OCI-LY7 (cell line): Measurements from ENCODE around the gene MARCHF9. TPM values are rescaled to one million over a fixed set of nuclear protein-coding genes. Genes with fewer than 3 reads are reported as not detected.

ENCODE experiments used
- BruUV-seq: library from RNA; stranded (reverse); fragments of 400-500 nt; replicated peaks from 2 replicates; lab custom pipeline; 2021; lab: Mats Ljungman, UMichigan
- CTCF ChIA-PET: fragments of 300-600 bp; sonication (Branson Sonifier 250); formaldehyde crosslinking; loops from one replicate; lab custom pipeline; 2022; ENCODE audit warnings: antibody characterized with exemption; ENCODE audit not compliant: unreplicated experiment; lab: Charles Lee
- POLR2A ChIA-PET: fragments of 300-600 bp; sonication (Branson Sonifier 250); formaldehyde crosslinking; loops from one replicate; lab custom pipeline; 2022; ENCODE audit warnings: antibody characterized with exemption; lab: Charles Lee
- DNase-seq: peaks from one replicate; pipeline ENCODE4 v3.0.0-alpha.2; 2015; ENCODE audit warnings: low spot score
- H2AFZ ChIP-seq: fragments of 200-600 bp; sonication (generic), shearing (Covaris generic); 2 replicates; pipeline ENCODE4 v1.6.1; 2014; ENCODE audit warnings: mild to moderate bottlenecking, antibody characterized with exemption, low read length, moderate library complexity
- H3K27ac ChIP-seq: fragments of 200-600 bp; sonication (generic); 2 replicates; pipeline ENCODE4 v1.5.1; 2014; ENCODE audit warnings: mixed run types, low read depth, mild to moderate bottlenecking, moderate library complexity, low read length, inconsistent platforms; ENCODE audit not compliant: poor library complexity, severe bottlenecking
- H3K36me3 ChIP-seq: fragments of 200-600 bp; sonication (generic); 2 replicates; pipeline ENCODE4 v1.6.1; 2014; ENCODE audit warnings: mild to moderate bottlenecking, antibody characterized with exemption, low read length, moderate library complexity, mixed read lengths; ENCODE audit not compliant: insufficient read depth
- H3K4me1 ChIP-seq: fragments of 200-600 bp; sonication (generic); 2 replicates; pipeline ENCODE4 v1.5.1; 2014; ENCODE audit warnings: mild to moderate bottlenecking, low read length; ENCODE audit not compliant: insufficient read depth, poor library complexity, severe bottlenecking
- H3K4me2 ChIP-seq: fragments of 200-600 bp; sonication (generic); 2 replicates; pipeline ENCODE4 v1.6.1; 2014; ENCODE audit warnings: mild to moderate bottlenecking, low read length
- H3K4me3 ChIP-seq: fragments of 200-600 bp; sonication (generic); 2 replicates; pipeline ENCODE4 v1.5.1; 2014; ENCODE audit warnings: mild to moderate bottlenecking, low read depth, low read length; ENCODE audit not compliant: poor library complexity, severe bottlenecking
- H3K79me2 ChIP-seq: fragments of 200-600 bp; sonication (generic); 2 replicates; pipeline ENCODE4 v1.6.1; 2016; ENCODE audit warnings: low read depth, mild to moderate bottlenecking, low read length, moderate library complexity, mixed read lengths; ENCODE audit not compliant: insufficient read depth
- H3K9me2 ChIP-seq: fragments of 200-600 bp; sonication (generic); 2 replicates; pipeline ENCODE4 v1.6.1; 2016; ENCODE audit warnings: mild to moderate bottlenecking, low read length, mixed read lengths; ENCODE audit not compliant: insufficient read depth
- H3K9me3 ChIP-seq: fragments of 200-600 bp; sonication (generic); 2 replicates; pipeline ENCODE4 v1.6.1; 2014; ENCODE audit warnings: mild to moderate bottlenecking, mixed run types, low read length, mixed read lengths
- H4K20me1 ChIP-seq: fragments of 200-600 bp; sonication (generic); 2 replicates; pipeline ENCODE4 v1.6.1; 2014; ENCODE audit warnings: mild to moderate bottlenecking, antibody characterized with exemption, low read length, moderate library complexity, mixed read lengths; ENCODE audit not compliant: insufficient read depth
- CTCF ChIP-seq: fragments of 200-600 bp; sonication (generic); conservative IDR thresholded peaks from 2 replicates; pipeline ENCODE4 v1.5.1; 2014; ENCODE audit warnings: mild to moderate bottlenecking, antibody characterized with exemption, low read length, moderate library complexity, mixed read lengths
- EZH2phosphoT487 ChIP-seq: fragments of 200-600 bp; sonication (generic); IDR thresholded peaks from 2 replicates; pipeline ENCODE4 v1.6.1; 2018; ENCODE audit warnings: low read depth, borderline replicate concordance, mild to moderate bottlenecking, mixed run types, antibody characterized with exemption, low read length, moderate library complexity, mixed read lengths
- intact Hi-C: fragments of 100-400 bp; cut with micrococcal nuclease; formaldehyde crosslinking; loops from one replicate; pipeline ENCODE4 v1.10.0; 2022; ENCODE audit not compliant: unreplicated experiment
- total RNA-seq, 2 experiments: library from RNA; depleted of rRNA in 1 of 2; stranded (reverse); fragments of >200 nt in 1 of 2; shearing (Covaris generic) in 1 of 2; gene quantifications; 2 replicates each; pipeline ENCODE4 v1.2.3, GENCODE V29; 2014 to 2022

MARCHF9 gene
- total RNA-seq, 2 experiments from 2014 or later: 29.3 to 46.2 TPM

GRCh38 chr12:57755194-57755453 lies 221 bp downstream of the MARCHF9 start:
- TF ChIP-seq EZH2phosphoT487 (no peak), CTCF (no peak)
- CTCF ChIA-PET: no interaction called here
- BruUV-seq: no TSS peak
- peaks cover 43% of the 10 kb centered on the region for H3K36me3 ChIP-seq
- peaks cover 6% of the 10 kb centered on the region; the same call in 1 of the 2 replicates for H4K20me1 ChIP-seq
- POLR2A ChIA-PET: no interaction called here
- H3K4me1 ChIP-seq: peaks cover 43% of the 10 kb centered on the region
- no peak for DNase-seq
- no peaks in the 10 kb centered on the region for H3K9me3 ChIP-seq
- H3K9me2 ChIP-seq: no peaks in the 10 kb centered on the region
- H2AFZ ChIP-seq: no peak overlapping the region
- peak overlapping the region; percentile 75 for H3K27ac ChIP-seq
- H3K79me2 ChIP-seq: peaks cover 22% of the 10 kb centered on the region
- H3K4me3 ChIP-seq: peak overlapping the region; percentile 87
- intact Hi-C loops: no loop called here
- H3K4me2 ChIP-seq: peak overlapping the region; percentile 84; the same call in 1 of the 2 replicates

GRCh38 chr12:57755454-57756372 lies 810 bp downstream of the MARCHF9 start:
- CTCF ChIA-PET: interaction anchor here (1.0 to 1.4 kb wide), 2 partner anchors 10 to 24 kb away, joined by 3 to 5 read pairs; no protein-coding TSS in a partner anchor
- peaks cover 43% of the 10 kb centered on the region for H3K36me3 ChIP-seq
- no peaks in the 10 kb centered on the region for H3K9me3 ChIP-seq
- H3K27ac ChIP-seq: peak overlapping the region; percentile 75
- intact Hi-C loops: loop anchor here (2.0 kb wide), 1 partner anchor 143 kb away; no protein-coding TSS in a partner anchor
- H3K4me2 ChIP-seq: peak overlapping the region; percentile 84
- H3K79me2 ChIP-seq: peaks cover 21% of the 10 kb centered on the region
- no peaks in the 10 kb centered on the region for H3K9me2 ChIP-seq
- H2AFZ ChIP-seq: no peak overlapping the region; the same call in 1 of the 2 replicates
- peaks cover 37% of the 10 kb centered on the region for H3K4me1 ChIP-seq
- H3K4me3 ChIP-seq: peak overlapping the region; percentile 87
- TF ChIP-seq EZH2phosphoT487: no peak
- no peak for TF ChIP-seq CTCF
- POLR2A ChIA-PET: interaction anchor here (0.6 to 1.4 kb wide), 6 partner anchors 10 to 454 kb away, joined by 3 to 5 read pairs (median 4); partner anchors contain the start of genes CTDSP2, EEF1AKMT3 and METTL1
- BruUV-seq: no TSS peak
- peak; percentile 49 for DNase-seq
- peaks cover 10% of the 10 kb centered on the region; the same call in 1 of the 2 replicates for H4K20me1 ChIP-seq
